CD4-positive, alpha-beta T cell treated with Interleukin-2 at 100 ng/mL for 4 hours (primary cell): Measurements from ENCODE around the gene P3H2.
"Not testable (repeated sequence)": the region's sequence is repeated elsewhere in the genome, so short reads cannot be mapped to it uniquely, and the experiment has no call there.

Experiments
- DNase-seq: peaks from one replicate; pipeline ENCODE4 v3.0.0-alpha.2; 2020; ENCODE audit warnings: low spot score

The P3H2 gene

DNA sequence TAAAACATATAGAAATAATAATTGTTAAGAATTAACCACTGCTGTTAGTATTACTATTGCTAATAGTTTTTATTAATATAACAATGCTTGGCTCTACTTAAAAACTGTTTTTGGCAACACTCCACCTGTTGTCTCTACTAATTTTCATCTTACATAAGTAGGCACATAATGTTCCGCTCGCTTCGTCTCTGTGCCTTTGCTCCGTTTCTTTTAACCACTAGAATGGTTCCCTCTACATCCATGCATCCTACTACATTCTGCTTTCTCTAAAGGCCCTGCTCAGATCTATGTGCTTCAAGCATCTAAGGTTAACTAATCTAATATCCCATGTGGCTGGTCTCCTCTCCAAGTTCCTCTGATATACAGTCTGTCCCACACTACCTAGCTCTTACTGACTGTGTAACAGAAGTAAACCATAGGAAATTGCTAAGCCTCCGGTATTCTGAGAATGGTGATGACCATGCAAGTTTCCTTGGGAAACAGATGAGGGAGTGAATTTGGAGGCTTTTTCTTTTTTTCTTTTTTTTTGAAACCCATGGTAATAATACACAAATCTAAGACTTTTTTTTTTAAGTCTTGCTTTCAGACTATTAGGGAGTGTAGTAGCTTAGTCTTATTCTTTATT, 138.3 kb downstream of the P3H2 start:
- DNase-seq = no peak

DNA sequence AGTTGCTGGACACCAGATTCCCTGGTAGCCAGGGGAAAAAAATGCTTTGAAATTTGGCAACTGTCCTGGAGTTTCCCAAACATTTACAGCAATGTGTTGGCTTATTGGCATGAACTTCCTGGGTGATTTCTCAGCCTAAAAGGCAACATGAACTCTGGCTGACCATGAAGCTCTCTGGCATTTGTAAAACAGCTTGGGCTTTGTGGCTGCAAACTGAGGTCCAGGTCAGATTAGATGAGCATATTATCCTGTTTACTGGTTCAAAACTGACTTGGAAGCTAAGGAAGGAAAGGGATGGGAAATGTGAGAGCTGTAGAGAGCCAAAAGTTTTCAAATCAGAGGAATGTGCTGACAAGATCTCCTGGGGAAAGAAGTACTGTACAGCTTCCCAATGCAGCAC, 139.0 kb downstream of the P3H2 start:
- no peak for DNase-seq

DNA sequence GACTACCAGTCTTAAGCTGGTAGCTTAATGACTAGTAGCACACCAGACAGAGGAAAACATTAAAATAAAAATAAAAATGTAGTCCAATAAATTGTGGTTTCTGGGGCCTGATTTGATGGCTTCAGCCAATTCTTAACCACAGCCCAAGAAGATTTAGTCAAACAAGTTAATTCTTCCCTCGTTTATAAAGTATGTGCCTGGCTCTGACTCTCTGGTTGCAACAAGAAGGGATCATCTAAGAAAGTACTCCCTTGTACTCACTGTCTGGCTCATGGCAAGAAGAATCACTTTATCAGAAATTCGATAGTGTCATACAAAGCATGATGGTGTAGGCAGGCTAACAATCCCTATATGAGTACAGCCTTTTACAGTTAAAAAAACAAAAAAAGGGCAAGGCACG, 141.9 kb downstream of the P3H2 start:
- DNase-seq = no peak

DNA sequence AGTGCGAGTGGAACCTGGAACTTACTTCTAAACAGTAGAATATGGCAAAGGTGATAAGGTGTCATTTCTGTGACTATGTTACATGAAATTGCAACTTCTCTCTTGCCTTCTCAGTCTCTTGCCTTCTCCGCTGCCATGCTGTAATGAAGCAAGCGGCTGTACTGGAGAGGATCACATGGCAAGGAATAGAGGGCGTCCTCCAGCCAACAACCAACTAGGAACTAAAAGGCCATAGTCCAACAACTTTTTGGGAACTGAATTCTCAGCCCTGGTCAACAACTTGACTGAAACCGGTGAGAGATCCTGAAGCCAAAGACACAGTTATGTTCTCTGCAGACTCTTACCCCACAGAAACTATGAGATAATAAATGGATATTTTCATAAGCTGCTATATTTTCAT, 143.5 kb downstream of the P3H2 start:
- DNase-seq = no peak

DNA sequence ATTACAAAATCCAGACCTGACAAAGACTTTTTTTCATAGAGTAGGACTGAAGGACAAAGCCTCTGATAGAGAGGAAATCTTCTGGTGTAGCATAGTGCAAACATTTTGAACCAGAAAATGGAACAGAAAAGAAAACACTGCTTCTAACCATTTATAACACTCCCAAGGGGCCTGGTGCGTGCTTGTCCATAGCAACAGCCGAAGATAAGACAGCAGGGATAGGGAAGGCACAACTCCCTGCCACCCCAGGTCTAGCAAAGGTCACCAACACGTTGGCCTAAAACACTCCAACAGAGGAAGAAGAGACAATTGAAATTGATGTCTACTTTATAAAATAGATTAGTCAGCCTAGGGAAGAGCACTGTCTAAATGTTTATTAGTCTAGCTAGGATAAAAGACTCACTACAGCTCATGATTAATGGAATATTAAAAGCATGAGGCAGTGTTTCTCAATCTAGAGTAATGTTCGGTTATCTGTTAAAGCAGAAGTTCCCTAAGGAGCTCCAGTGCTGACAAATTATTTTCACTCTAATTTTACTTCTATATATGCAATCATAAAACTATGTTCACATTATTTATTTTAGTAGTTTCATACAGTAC, 145.2 kb downstream of the P3H2 start:
- no peak for DNase-seq

DNA sequence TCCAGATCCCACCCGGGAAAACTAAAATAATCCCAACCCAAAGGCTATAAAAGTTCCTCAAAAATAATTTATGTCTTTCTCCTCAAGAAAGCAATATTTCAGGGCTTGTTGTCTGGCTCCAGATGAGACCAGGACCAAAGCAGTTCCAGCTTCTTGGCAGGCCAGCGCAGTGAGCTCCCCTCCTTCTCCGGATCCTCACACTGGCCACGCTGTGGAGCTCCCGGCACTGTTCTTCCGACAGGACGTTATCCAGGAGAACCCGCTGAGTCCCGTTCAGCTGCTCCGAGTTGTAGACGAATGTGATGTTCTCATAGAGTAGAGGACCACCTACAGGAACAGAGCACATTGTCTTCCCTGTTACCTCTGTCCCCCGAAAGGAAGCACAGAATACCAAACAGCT, 146.3 kb downstream of the P3H2 start:
- no peak for DNase-seq

DNA sequence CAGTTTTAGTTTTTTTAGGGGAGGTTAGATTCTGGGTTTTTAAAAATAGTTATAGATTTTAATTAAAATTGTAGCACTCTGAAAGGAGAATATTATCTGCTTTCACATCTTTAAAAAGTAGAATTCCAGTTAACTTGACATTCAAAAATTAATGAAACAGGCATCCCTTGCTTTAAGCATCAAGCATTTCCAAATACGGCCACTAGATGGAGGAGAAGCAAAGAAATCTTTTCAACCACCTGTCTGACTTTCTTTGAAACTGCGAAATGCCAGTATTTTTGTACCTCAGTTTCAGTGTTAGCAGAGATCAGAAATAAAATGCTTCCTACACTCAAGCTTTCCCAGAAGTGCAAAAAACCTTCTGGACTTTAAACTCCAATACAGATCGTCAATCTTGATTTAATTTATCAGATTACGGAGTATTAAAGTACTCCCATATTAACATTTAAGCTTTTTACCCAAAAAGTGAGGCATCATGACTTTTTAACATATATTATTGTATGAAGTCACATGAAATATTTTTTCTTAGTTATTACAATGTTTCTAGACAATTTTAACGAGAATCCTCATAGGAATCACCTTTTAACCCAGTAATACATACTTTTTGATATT, 153.3 kb downstream of the P3H2 start:
- DNase-seq = peak; percentile 59

DNA sequence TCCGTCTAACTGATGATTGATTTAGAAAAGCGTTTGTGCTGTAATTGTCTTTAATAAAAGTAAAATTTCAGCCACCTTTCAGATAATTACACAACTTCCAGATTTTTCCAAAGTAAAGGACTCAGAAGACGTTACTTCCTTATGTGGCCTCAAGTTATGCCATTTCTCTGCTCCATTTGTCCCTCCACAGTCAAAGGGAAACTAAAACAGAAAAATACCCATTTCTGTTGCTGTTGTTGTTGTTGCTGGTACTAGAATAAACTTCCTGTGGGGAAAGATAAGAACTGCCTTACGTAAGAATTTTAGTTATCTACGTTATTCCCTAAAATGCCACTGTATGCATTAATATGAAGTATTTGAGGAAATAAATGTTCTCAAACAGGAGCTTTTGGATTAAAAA, 153.9 kb downstream of the P3H2 start:
- DNase-seq = no peak

DNA sequence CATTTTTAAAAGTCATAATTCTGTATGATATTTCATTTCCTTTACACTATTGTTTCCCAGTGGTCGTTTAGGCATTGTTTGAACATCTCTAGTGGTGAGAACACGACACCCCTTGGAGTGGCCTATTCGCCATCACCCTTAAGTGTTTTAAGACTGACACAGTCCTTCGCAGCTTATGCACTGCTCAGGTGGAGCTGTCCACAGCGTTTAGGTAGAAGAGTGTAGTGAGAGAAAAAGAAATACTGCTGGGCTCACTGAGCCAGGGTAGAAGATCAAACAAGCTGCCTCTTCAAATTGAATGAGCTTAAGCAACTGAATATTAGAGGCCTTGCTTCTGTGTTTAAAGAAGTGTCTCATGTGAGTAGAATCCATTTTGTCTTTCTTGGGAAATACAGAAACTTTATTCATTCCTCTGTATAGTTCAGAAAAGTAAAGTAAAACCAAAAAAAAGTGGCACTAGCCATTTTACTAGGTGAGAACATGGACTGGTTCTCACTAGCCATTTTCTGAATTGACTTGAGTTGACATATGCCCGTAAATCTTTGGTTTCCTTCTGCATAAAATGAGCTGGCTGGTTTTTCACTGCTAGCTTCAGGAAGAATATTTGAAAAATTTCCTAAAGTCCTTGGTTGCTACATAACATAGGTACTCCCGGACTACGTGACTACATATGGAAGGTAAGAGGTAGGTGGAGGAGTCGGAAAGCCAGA, 155.9 kb downstream of the P3H2 start:
- no peak for DNase-seq

DNA sequence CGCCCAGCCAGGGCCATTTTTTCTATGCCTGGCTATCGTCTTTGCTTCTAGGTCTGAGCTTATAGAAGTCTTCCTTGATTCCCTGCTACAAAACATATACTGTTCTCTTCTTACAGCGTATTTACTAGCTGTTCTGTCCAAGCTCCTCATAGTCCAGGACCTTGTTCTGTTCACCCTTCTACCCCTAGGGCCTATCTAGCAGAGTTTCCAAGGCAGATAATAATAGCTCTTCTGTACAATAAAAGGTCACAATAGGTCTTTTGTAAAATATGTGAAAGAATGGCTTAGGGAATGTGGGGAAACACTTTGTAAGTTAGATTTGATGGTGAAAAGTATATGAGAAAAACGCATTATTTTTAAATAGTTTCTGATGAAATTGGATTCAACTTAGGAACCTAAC, 158.2 kb downstream of the P3H2 start:
- DNase-seq = no peak

DNA sequence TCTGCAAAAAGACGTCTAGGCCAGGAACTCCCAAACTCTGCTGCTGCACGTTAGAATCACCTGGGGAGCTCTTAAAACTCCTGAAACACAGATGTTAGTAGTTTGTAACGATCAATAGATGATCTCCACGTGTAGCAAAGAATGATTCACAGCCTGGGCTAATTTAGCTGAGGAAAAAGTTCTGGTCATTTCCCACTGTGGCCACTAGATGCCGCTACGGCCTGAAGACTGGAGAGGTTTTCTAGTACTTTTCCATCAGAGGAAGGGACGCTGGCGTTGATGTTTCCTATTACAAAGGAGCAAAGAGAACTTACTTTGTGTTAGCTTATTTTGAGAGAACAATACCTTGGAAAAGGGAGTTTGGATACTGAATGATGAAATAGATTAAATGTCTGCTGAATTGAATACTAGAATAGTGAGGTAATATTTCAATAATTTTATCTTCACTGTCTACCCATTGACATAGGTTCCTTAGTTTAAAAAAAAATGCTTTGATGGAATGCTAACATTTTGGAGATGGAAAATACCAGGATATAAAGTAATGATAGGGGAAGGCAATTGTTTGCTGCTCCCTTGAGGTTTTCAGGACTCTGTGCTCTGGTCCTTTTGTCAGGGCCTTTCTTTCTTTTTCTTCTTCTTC, 159.1 kb downstream of the P3H2 start:
- peak; percentile 71 for DNase-seq

DNA sequence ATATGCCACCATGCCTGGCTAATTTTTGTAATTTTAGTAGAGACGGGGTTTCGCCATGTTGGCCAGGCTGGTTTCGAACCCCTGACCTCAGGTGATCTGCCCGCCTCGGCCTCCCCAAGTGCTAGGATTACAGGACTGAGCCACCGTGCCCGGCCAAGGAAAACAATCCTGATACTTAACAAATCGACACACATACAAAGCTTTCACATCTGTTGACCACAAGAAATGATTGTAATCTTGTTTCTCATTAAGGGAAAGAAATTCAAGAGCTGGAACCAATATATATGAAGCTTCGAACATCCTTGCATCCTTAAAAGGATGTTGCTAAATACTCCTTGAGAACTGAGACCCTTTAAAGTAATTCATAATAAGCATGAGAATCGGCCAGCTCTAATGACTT, 159.6 kb downstream of the P3H2 start:
- not testable (repeated sequence) for DNase-seq

DNA sequence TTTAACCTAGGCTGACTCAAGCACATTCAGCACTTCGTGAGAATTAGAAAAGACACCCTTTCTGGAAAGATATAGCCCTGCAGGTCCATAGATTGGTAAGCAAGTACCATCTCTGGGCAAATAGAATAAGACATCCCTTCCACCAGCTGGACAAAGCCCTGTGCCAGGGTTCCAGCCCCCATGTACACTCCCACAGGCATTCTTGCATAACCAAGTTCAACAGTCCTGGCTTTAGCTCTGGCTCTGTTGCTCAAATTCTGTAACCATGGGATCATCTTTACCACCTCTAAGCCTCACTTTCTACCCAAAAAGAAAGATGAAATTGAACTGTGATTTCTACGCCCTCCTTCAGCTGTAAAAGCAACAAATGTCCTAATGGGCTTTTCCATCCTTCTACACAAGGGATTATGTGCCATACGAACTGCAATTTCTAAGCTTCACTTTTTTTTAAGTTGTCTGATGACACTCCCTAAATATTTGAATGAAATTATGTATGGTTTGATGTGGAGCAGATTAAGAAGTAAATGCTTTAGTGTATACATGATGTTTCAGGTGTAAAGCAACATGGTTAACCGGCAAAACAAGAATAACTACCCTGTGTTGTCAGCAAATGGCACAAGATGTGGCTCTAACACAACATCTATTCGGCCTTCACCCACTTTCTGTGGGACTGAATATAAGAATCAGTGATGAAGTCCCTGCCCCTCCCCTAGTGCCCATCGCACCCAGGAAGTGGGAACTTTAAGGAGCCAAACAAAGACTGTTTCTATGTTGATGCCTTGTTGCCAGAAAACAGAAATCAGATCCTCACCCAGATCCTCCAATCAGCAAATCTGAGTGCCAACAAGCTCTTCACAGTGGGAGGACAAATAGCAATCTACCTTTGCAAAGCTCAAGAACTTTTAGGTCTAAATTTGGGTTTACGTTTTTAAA, 165.7 kb downstream of the P3H2 start:
- DNase-seq = no peak

DNA sequence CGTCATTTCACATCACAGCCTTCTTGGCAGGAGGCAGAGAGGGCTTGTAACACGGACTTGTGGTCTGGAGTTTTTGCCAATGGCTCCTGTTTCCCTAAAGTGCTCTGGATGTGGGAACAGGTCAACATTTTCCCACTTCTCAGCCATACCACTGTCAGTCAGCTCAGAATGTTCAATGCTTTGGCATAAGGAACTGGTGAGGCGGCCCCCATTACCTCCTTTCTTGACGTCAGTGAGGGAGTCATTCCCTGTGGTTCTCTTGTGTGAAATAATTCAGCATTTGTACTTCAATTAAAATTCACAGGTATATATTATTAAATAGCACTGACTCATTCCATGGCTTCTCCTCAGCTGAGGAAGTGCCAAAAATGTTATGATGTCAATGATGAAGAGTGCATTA, 167.1 kb downstream of the P3H2 start:
- DNase-seq = no peak

DNA sequence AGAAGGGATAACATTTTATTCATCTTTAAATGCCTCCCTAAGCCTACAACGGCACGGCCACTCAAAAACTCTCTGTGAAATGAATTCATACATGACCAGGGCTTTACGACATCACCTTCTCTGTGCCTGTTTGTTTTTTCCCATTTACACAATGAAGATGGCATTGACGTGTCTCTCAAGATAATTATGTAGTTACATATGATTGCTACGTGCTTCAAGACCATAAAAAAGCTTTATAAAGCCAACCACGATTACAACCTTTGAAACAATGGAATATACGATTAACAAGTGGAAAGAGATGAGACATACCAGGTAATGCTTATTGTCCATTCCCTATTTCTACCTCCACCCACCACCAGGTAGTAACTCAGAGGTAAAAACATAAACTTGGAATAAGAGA, 168.4 kb downstream of the P3H2 start:
- DNase-seq = no peak

DNA sequence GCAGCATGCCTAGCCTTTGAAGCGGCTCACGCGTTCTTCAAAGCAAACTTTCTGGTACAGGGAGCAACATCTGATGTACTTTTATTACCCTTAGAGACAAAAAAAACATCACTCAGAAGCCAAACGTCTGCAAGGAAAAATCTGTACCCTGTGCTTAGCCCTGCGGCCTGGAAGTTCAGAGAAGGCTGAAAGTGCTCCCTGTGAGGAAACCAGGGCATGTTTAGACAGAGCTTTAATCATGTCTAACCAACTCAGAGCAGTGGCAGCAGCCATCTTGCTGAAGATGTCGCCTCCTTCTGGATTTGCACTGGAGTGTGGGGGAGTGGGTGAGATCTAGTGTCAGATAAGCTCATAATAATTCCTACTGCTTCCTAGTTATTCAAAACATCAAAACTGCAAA, 170.4 kb downstream of the P3H2 start:
- DNase-seq = no peak

DNA sequence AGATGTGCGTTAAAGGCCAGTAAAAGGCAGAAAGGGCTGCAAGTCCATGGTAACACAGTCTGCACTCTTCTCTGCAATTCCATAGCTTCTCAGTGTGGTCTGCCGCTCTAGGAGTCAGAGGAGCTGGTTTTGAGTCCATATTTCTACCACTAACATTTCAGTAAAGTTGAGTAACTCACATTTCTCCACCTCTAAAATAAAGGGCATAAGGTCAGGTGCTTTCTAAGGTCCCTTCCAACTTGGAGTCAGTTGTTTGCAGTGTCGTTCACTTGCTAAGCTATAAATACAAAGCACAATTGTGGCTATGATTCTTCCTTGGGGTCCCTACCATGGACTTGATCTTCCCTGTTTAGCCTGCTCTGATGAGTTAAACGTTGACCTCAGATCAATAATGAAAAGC, 171.1 kb downstream of the P3H2 start:
- DNase-seq = no peak

DNA sequence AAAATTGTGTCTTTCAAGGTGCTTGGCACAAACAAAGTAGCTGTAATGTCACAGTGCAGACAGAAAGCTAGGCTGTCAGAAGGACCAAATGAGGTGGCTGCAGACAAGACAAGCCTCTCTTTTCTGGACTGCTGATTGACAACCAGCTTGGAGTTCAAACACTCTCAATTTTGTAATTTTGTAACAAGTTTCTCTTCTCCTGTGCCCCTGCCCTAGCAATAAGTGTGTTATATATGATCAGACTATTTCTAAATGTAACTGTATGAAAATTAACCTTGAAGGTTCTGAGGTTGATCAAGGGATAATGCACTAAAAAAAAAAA, 172.0 kb downstream of the P3H2 start:
- DNase-seq = no peak

DNA sequence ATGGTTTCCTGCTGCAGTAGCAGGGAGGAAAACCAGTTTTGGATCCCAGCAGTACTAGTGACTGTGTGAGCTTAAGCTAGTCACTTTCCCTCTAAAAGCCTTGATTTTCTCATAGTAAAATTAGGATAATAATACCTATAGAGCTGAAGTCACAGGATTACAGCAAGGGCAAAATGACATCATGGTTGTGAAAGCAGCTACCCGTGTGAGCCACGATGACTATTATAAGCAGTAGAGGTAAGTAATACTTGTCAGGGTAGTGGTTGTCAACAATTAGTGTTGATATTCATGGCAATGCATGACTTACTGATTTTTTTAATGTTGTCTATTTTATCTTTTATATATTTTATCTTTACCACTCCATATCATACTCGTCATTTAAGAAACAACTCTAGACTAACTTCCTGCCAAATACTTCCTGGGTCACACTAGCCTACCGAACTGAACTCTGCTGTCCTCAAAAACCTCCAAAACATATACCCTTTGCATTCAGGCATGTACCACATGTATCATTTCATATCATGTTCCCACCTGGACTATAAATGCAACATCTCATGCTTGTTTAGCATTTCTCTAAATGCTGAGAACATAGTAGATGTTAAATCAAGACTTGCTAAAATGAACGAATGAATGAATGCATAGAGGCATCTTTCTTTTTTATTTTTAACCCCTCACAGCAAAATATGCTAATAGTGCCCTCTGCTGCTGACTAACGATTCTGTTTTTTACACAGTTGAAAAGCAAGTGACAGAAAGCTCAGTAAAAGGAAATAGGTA, 172.6 kb downstream of the P3H2 start:
- no peak for DNase-seq

DNA sequence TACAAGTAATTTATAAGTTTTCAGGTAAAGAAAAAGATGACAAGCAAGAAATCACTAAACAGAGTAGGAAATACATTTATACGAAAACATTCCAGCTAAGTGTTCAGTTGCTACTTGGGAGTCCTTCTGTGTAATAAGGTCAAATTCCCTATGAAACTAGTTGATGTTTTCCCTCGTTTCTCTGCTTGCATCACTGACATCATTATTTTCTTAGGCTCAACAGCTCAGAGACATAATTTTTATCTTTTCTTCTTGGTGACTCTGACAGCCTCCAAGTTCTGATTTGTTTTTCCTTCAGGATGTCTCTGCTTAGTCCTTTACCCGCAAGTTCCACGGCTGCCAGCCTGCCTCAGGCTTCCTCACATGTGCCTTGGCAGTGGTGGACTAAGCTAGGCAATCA, 173.6 kb downstream of the P3H2 start:
- no peak for DNase-seq
